Measurements from ENCODE around the gene OTUB1.
"Not testable (repeated sequence)": the region's sequence is repeated elsewhere in the genome, so short reads cannot be mapped to it uniquely, and the experiment has no call there.

OTUB1 gene

GRCh38 chr11:64044730-64045393 is 58.6 kb downstream of the OTUB1 start:
- DNase-seq (ENCODE audit: low spot score): no peak

- DNase-seq (ENCODE audit: low spot score): no peak
Measured at GRCh38 chr11:64045700-64046099, 59.5 kb downstream of the OTUB1 start.

- DNase-seq (ENCODE audit: low spot score): not testable (repeated sequence)
Measured at GRCh38 chr11:64047373-64047772, 61.1 kb downstream of the OTUB1 start.

Data from HuH-7 (cell line).